Spleen (tissue), 7 donors: ENCODE data around the gene ZDHHC18.

ENCODE experiments used
- CTCF ChIP-seq, 11 experiments: fragments of 200-600 bp in 7 of 11; fragments of 450-650 bp in 4 of 11; sonication (generic) in 4 of 11; IDR thresholded peaks in 8 of 11; conservative IDR thresholded peaks in 3 of 11; 1 replicate in 7 of 11; 2 replicates in 4 of 11; pipeline versions ENCODE4 v1.4.0 to v1.8.0; 2016 to 2021; ENCODE audit warnings: antibody characterized with exemption in 11 of 11, inconsistent platforms in 4 of 11, mild to moderate bottlenecking in 1 of 11
- POLR2A ChIP-seq, 3 donors: fragments of 450-650 bp; IDR thresholded peaks; one replicate each; pipeline ENCODE4 v1.5.1; 2017; ENCODE audit warnings: antibody characterized with exemption in 3 of 3, mild to moderate bottlenecking in 1 of 3
- donor health status: DM: no; HTN: no; CAD: no; lungs with moderate emphysema.
- donor health status: DM: no; HTN: no; CAD: no.
- donor health status: DM: no; HTN: no; CAD: no.

GRCh38 chr1:26794391-26794790 lies 32.1 kb upstream of the ZDHHC18 start:
- TF ChIP-seq CTCF (IDR thresholded peaks at IDR 0.05 in 8 of 11, conservative IDR thresholded peaks at IDR 0.05 in 3 of 11) (no peak), POLR2A (IDR thresholded peaks at IDR 0.05) (no peak)
